GM12864 (cell line): ENCODE measurements around the gene TPD52L2.

Source experiments
- DNase-seq: peaks from one replicate; pipeline ENCODE4 v3.0.0-alpha.2; 2011; ENCODE audit warnings: low read depth
- H3K4me3 ChIP-seq: 2 replicates; pipeline ENCODE4 v1.5.1; 2011; ENCODE audit warnings: mild to moderate bottlenecking, low read depth, low read length, control low read depth
- TF ChIP-seq, protein P1 (sequence below): IDR thresholded peaks from 2 replicates; pipeline ENCODE4 v1.5.1; 2011; ENCODE audit warnings: low read depth, mild to moderate bottlenecking, moderate library complexity, low read length, control low read depth, inconsistent platforms; ENCODE audit errors: missing control alignments

TPD52L2 gene

DNA sequence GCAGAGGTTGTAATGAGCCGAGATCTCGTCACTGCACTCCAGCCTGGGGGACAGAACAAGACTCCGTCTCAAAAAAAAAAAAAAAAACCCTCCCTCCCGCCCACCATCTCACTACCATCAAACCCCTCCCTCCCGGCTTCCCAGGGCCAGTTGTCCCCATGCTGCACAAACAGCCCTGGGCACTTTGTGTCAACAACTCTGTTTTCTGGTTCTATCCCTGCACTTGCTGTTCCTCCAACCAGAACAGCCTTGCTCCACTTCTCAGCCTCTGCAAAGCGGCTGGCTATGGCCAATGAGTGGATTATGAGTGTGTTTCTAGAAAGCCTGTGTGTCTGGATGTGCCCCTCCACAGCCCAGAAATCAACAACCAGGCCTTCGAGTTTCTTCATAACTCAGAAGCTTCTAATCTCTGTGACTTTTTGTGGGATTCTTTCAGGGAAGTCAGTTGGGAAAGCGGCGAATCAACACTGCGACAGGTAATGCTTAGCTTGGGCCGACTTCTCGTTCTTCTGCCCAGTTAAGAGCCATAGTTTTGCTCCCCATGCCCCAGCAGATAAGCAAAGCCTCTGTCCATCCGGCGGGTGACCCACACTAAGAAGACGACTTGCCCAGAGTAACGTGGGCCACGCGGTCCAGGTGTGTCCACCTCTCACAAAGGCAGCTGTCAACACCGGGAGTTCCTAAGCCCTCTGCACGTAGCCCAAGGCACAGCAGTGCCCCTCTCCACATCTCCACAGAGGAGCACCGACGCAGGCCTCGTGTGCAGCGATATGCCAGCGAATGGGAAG is 39.5 kb upstream of the TPD52L2 start:
- no peak overlapping the region for H3K4me3 ChIP-seq
- DNase-seq = no peak
- TF ChIP-seq, protein P1, sequence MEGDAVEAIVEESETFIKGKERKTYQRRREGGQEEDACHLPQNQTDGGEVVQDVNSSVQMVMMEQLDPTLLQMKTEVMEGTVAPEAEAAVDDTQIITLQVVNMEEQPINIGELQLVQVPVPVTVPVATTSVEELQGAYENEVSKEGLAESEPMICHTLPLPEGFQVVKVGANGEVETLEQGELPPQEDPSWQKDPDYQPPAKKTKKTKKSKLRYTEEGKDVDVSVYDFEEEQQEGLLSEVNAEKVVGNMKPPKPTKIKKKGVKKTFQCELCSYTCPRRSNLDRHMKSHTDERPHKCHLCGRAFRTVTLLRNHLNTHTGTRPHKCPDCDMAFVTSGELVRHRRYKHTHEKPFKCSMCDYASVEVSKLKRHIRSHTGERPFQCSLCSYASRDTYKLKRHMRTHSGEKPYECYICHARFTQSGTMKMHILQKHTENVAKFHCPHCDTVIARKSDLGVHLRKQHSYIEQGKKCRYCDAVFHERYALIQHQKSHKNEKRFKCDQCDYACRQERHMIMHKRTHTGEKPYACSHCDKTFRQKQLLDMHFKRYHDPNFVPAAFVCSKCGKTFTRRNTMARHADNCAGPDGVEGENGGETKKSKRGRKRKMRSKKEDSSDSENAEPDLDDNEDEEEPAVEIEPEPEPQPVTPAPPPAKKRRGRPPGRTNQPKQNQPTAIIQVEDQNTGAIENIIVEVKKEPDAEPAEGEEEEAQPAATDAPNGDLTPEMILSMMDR = no peak

DNA sequence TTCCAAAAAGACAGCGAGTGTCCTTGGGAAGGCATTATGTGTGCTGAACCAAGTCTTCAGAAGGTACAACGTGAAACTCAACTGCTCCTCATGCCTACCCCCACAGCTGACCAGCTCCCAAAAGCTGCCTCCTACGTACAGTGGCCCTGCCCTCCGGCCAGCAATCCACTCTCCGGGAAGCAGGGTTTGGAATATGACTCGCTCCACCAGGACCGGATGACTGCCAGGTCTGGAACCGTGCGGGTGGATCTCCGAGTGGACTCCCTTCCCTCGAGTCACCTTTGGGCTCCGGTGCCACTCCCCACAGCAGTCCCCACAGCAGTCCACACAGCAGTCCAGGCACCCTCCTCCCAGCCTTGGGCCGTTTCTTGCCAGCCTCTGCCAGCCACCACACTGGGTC is 38.3 kb upstream of the TPD52L2 start:
- no peak overlapping the region for H3K4me3 ChIP-seq
- no peak for DNase-seq
- TF ChIP-seq, protein P1 = no peak

DNA sequence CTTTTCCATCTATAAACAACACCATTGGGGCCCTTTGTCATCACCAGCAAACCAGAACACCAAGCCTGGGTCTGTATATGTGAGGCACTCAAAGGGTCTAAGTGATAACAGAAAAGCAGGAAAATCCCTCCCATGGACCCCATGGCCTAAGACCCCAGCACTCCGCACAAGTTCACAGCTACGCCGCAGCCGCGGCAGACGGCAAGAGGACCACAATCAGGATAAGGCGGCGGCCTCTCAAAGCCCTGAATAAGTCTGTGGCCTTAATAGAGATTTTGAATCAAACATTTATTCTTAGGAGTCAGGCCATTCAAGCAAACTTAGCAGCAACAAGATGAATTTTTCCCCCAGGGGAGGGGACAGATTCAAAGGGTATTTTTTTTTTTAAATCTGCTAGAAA is 36.9 kb upstream of the TPD52L2 start:
- TF ChIP-seq, protein P1 = no peak
- DNase-seq = no peak
- no peak overlapping the region for H3K4me3 ChIP-seq

DNA sequence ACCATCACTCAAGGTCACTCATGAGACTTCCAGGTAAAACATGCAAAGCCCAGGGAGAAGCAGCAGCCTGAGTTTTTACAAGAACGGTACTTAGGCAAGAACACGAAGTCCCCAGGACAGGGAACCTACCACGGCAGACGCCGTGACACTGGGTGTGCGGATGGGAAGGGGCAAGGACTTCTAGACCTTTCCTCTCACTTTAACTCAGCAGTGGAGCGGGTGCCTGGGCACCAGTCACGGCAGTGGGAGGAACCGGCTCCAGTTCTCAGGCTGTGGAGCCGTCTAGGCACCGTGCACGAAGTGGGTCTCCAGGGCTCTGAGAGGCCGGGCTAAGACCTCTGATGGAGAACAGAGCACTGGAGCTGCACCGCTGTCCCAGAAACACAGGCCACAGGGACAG is 36.5 kb upstream of the TPD52L2 start:
- TF ChIP-seq, protein P1 = no peak
- DNase-seq = no peak

DNA sequence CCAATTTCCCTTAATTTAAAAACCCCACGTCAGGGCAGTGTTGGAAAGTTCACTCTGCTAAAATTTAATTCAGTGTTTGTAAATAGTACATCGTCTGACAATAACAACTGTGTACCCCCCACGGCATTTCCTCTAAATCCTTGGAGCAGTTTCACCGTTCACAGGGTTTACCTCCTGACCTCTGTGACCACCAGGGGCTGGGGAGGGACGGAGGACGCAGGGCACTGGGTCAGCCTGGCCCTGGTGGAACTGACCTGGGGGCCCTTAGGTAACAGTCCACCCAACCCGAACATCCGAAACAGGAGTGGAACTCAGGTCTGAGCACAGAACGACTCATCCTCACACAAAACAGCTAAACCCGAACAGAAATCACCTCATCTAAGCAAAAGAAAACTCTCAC is 36.1 kb upstream of the TPD52L2 start:
- TF ChIP-seq, protein P1 = no peak
- no peak for DNase-seq
- no peak overlapping the region for H3K4me3 ChIP-seq

More for the DNA sequence above, 36.5 kb upstream of the TPD52L2 start:
- no peak overlapping the region for H3K4me3 ChIP-seq

DNA sequence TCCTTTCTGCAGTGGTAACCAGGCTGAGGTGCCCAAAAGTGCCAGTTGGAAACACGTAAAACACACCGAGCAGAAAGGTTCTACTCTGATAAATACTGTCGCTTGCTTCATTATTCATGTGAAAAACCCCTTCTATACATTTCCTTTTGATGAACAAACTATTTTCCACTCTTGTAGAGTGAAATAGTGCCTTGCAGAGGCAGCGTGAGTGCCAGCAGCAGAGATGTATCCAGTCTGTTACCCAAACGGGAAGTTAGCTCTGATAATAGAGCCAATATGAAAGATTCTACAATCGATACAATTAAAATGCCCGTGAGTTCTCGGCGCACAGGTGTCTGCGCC is 35.5 kb upstream of the TPD52L2 start:
- TF ChIP-seq, protein P1 = no peak
- peak overlapping the region; percentile 48; the same call in 1 of the 2 replicates for H3K4me3 ChIP-seq
- DNase-seq = no peak
